Lower leg skin (tissue), 3 donors: Measurements from ENCODE around the gene ALDH1L2.

Experiments used
- CTCF ChIP-seq, 3 donors: fragments of 450-650 bp; IDR thresholded peaks; one replicate each; pipeline ENCODE4 v1.5.1; 2016; ENCODE audit warnings: antibody characterized with exemption in 3 of 3, mild to moderate bottlenecking in 3 of 3, moderate library complexity in 2 of 3
- POLR2A ChIP-seq, 2 donors: fragments of 450-650 bp; IDR thresholded peaks; one replicate each; pipeline ENCODE4 v1.6.1; 2016 to 2017; ENCODE audit warnings: antibody characterized with exemption in 2 of 2, mild to moderate bottlenecking in 1 of 2, moderate library complexity in 1 of 2

- TF ChIP-seq CTCF (IDR thresholded peaks at IDR 0.05) (no peak), POLR2A (IDR thresholded peaks at IDR 0.05) (no peak)
Measured at GRCh38 chr12:105072888-105073488, 11.3 kb downstream of the ALDH1L2 start.
